HG03060 (cell line): ENCODE results near the gene CENPC.

Experiments
- ATAC-seq: cut with Tn5 transposase; IDR thresholded peaks from one replicate; pipeline ENCODE4 v1.9.1; 2021; ENCODE audit warnings: low read depth, moderate number of reproducible peaks; ENCODE audit not compliant: unreplicated experiment

The CENPC gene, protein sequence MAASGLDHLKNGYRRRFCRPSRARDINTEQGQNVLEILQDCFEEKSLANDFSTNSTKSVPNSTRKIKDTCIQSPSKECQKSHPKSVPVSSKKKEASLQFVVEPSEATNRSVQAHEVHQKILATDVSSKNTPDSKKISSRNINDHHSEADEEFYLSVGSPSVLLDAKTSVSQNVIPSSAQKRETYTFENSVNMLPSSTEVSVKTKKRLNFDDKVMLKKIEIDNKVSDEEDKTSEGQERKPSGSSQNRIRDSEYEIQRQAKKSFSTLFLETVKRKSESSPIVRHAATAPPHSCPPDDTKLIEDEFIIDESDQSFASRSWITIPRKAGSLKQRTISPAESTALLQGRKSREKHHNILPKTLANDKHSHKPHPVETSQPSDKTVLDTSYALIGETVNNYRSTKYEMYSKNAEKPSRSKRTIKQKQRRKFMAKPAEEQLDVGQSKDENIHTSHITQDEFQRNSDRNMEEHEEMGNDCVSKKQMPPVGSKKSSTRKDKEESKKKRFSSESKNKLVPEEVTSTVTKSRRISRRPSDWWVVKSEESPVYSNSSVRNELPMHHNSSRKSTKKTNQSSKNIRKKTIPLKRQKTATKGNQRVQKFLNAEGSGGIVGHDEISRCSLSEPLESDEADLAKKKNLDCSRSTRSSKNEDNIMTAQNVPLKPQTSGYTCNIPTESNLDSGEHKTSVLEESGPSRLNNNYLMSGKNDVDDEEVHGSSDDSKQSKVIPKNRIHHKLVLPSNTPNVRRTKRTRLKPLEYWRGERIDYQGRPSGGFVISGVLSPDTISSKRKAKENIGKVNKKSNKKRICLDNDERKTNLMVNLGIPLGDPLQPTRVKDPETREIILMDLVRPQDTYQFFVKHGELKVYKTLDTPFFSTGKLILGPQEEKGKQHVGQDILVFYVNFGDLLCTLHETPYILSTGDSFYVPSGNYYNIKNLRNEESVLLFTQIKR

GRCh38 chr4:67545199-67546003 lies at the start of gene CENPC:
Gene CENPC (minus strand): TSS chr4:67545503. CDS start chr4:67545355, 148 bp downstream.
- ATAC-seq, result peak; percentile 91

- ATAC-seq, result no peak
Observed at GRCh38 chr4:67593741-67594175, 48.5 kb upstream of the CENPC start.

DNA sequence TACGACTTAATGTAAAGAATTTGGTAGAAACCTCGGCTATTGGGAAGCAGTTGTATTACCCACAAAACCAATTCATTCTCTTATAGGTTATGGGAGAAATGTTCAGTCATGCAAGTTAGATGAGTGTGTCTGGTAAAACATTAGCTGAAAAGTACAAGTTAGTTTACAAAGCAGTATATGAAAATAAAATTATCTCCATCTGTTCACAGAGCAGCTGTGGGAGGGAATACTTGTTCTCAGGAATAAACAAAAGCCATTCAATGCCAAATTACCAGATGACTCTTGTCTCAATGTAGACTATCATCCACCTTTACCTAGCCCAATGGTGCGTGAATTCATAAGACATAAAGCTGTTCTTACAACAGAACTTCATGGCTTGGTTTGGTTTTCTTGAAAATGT lies 41.9 kb upstream of the CENPC start:
- no peak for ATAC-seq

DNA sequence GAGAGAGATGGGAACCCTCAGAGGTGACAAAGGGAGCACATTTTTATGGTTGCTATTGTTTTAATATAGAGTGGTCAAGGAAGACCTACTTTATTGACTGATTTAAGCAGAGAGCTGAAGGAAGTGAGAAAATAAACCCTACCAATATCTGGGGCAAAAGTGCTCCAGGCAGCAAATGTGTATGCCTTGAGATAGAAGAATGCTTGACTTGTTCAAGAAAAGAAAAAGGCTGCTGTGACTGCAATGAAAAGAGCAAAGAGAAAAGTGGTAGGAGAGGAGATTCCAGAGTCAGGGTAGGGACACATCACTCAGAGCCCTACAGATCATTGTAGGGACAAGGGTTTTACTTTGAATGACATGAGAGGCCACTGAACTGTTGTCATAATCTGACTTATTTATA lies 39.2 kb upstream of the CENPC start:
- no peak for ATAC-seq

GRCh38 chr4:67581913-67582312 lies 36.6 kb upstream of the CENPC start:
- ATAC-seq, result no peak

GRCh38 chr4:67581208-67581857 lies 36.0 kb upstream of the CENPC start:
- no peak for ATAC-seq

DNA sequence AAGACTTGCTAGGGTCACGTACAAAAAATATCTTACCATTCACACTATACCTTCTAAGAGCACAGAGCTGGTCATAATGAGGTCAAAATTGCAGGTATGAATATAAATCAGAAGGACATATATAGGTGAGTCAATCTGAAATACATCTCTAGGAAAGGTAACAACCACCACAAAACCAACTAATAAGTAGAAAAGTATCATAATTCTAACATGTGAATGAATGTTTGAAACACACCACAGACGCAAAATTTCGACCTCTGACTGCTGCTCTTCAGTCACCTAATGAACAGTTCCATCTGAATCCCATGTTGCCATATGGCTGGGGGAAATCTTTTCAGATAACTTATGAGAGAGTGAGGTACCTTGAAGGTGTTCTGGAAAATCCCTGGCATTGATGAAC lies 35.3 kb upstream of the CENPC start:
- no peak for ATAC-seq

DNA sequence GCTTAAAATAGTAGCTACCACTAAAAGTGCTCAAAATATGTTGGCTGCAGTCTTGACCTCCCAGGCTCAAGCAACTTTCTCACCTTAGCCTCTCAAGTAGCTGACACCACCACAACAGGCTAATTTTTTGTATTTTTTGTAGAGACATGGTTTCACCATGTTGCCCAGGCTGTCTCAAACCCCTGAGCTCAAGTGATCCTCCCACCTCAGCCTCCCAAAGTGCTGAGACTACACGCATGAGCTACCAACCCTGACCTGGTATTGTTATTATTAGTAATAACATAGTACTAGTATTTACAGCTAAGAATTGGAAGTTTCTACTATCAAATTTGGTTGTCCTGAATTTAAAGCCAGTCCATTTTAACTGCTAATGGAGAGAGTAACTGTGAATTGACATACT lies 31.2 kb upstream of the CENPC start:
- peak; percentile 36 for ATAC-seq

- no peak for ATAC-seq
Observed at GRCh38 chr4:67576059-67576466, 30.8 kb upstream of the CENPC start.

- ATAC-seq, result peak; percentile 95
Observed at GRCh38 chr4:67575232-67576058, 30.1 kb upstream of the CENPC start.

DNA sequence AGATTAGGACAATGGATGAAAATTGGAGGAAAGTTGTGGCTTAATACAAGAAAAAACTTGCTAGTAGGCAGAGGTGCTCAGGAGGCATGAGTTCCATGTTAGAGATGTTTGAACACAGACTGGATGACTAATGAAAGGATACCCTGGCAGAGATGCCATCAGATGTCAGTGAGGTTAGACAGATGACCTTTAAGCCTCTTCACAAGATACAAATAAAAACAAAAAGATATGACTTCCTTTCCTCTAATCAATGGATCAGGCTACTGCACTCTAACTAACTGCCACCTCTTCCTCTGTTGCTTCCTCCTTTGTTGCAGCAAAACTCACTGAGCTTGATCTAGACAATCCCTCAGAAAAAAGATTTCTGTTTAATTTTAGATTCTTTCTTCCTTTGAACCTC lies 27.9 kb upstream of the CENPC start:
- ATAC-seq, result no peak

DNA sequence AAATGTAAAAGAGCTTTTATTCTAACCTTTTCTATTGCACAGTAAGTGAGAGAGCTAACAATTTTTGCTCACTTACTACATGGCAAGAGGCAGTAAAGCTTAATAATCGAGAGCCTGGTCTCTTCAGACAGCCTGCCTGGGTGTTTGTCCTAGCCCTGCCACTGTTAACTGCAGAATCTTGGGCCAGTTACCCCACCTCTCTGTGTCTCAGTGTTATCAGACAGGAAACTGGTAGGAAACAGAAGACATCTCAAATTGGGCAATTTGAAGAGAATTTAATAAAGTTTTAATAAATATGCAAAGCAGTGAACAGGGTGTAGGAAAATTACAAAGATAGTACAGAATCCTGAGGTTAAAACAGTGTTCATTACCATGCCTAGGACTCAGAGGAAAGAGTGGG lies 26.7 kb upstream of the CENPC start:
- ATAC-seq, result no peak

DNA sequence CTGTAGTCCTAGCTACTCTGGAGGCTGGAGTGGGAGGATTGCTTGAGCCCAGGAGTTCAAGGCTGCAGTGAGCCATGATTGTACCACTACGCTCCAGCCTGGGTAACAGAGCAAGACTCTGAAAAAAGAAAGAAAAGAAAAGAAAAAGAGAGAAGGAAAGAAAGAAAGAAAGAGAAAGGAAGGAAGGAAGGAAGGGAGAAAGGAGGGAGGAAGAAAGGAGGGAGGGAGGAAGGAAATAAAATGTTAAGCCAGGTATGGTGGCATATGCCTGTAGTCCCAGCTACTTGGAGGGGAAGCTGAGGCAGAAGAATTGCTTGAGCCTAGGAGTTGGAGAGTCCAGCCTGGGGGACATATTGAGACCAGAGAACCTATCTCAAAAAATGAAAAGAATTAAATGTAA lies 25.2 kb upstream of the CENPC start:
- ATAC-seq, result no peak

DNA sequence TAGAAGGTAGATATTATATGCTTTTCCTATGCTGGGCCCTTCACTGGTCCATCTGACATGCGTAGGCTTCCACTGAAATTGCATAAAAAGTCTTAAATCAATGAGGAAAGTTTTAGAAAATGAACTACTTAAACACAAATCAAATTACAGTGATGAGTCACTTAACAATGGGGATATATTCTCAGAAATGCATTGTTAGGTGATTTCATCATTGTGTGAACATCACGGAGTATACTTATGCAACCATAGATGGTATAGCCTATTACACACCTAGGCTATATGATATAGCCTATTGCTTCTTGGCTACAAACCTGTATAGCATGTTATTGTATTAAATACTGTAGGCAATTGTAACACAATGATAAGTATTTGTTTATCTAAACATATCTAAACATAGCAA lies 23.5 kb upstream of the CENPC start:
- ATAC-seq, result no peak

GRCh38 chr4:67566335-67566734 lies 21.0 kb upstream of the CENPC start:
- no peak for ATAC-seq

DNA sequence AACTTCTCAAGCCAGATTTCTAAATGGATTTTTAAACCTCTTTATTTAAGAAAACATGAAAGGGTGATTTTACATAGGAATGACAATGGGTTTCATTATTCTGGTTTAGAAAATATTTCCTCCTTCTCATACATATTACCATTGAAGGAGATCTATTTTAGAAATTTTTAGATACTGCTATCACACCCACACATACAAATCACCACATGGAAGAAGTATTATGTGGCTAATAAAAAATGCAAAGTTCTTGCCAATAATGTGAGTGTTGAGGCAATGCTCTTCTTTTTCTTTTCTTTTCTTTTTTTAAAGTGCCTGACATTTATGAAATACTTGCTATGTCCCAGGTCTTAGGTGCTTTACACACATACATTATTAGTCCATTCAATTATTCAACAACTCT lies 20.0 kb upstream of the CENPC start:
- no peak for ATAC-seq

DNA sequence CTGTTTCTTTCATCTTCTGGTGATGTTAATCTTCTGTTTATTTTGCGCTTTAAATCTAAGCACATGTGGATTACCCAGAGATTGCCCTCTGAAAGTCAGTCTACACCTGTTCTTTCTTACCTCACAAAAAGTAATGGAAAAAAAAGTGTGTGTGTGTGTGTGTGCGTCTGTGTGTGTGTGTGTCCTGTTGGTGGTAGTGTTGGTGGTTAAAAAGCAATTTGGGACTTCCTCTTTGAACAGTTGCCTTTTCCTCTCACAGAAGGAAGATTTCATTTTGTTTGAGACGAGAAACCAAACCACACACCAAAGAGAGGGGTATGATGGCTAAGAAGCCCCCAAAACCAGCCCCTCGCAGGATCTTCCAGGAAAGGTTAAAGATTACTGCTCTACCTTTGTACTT lies 13.2 kb upstream of the CENPC start, which contains the start of gene STAP1:
Gene STAP1, plus strand, starts transcription at position 235 of the 400 bp plus-strand sequence. Its CDS starts 83 bp downstream, at position 318.
- peak; percentile 44 for ATAC-seq

- ATAC-seq, result no peak
Observed at GRCh38 chr4:67556436-67556835, 11.1 kb upstream of the CENPC start.

DNA sequence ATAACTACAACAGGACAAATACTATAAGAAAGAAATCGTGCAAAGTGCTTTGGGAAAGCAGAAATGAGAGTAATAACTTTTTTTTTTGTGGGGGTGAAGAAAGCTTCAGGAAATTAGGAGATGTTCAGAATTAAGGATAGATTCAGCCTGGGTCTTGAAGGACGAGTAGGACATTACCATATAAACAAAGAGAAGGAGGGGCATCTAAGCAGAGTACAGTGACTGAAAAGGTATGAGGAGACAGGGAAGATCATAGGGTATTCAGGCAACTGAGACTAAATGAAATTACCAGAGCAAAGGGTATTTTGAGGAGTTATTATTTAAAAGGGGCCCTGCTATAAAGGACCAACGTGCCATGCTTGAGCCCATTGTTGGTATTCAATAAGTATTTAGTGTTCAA lies 10.1 kb upstream of the CENPC start:
- ATAC-seq, result no peak
